GM23248 (cell line): ENCODE results near the gene MORC2. TPM values are rescaled to one million over a fixed set of nuclear protein-coding genes. Genes with fewer than 3 reads are reported as not detected.
A peak's percentile ranks its signal among the peaks of the same experiment; 100 is the strongest.

Source experiments
- DNase-seq: peaks from one replicate; pipeline ENCODE4 v3.0.0-alpha.2; 2015
- H2AFZ ChIP-seq: fragments of 200-600 bp; sonication (generic); 2 replicates; pipeline ENCODE4 v1.6.1; 2016; ENCODE audit warnings: antibody characterized with exemption
- H3F3A ChIP-seq: fragments of 200-600 bp; sonication (generic); 2 replicates; pipeline ENCODE4 v1.6.1; 2016; ENCODE audit warnings: mild to moderate bottlenecking, antibody characterized with exemption, mixed run types; ENCODE audit not compliant: insufficient read depth
- H3K27ac ChIP-seq: fragments of 200-600 bp; sonication (generic); 2 replicates; pipeline ENCODE4 v1.5.1; 2016; ENCODE audit warnings: mild to moderate bottlenecking
- H3K27me3 ChIP-seq: fragments of 200-600 bp; sonication (generic); replicated peaks from 2 replicates; pipeline ENCODE4 v1.6.1; 2016; ENCODE audit warnings: mild to moderate bottlenecking; ENCODE audit not compliant: insufficient read depth
- H3K36me3 ChIP-seq: fragments of 200-600 bp; sonication (generic); 2 replicates; pipeline ENCODE4 v1.6.1; 2016; ENCODE audit warnings: low read depth, mild to moderate bottlenecking
- H3K4me1 ChIP-seq: fragments of 200-600 bp; sonication (generic); 2 replicates; pipeline ENCODE4 v1.6.1; 2016; ENCODE audit warnings: mild to moderate bottlenecking; ENCODE audit not compliant: insufficient read depth
- H3K4me2 ChIP-seq: fragments of 200-600 bp; sonication (generic); one replicate; pipeline ENCODE4 v1.6.1; 2016; ENCODE audit warnings: mild to moderate bottlenecking; ENCODE audit not compliant: unreplicated experiment
- H3K4me3 ChIP-seq: fragments of 200-600 bp; sonication (generic); 2 replicates; pipeline ENCODE4 v1.5.1; 2016; ENCODE audit warnings: mild to moderate bottlenecking
- H3K79me2 ChIP-seq: fragments of 200-600 bp; sonication (generic); 2 replicates; pipeline ENCODE4 v1.6.1; 2016; ENCODE audit warnings: mild to moderate bottlenecking; ENCODE audit not compliant: insufficient read depth
- H3K9ac ChIP-seq: fragments of 200-600 bp; sonication (generic); 2 replicates; pipeline ENCODE4 v1.6.1; 2016; ENCODE audit warnings: mild to moderate bottlenecking
- H3K9me2 ChIP-seq: fragments of 200-600 bp; sonication (generic); 2 replicates; pipeline ENCODE4 v1.6.1; 2016; ENCODE audit warnings: mixed run types, mild to moderate bottlenecking, moderate library complexity; ENCODE audit not compliant: insufficient read depth
- H3K9me3 ChIP-seq: fragments of 200-600 bp; sonication (generic); one replicate; pipeline ENCODE4 v1.6.1; 2017; ENCODE audit warnings: low read depth
- H4K20me1 ChIP-seq: fragments of 200-600 bp; sonication (generic); 2 replicates; pipeline ENCODE4 v1.6.0; 2016; ENCODE audit not compliant: insufficient read depth
- EZH2 ChIP-seq: fragments of 200-600 bp; sonication (generic); IDR thresholded peaks from 2 replicates; pipeline ENCODE4 v1.6.1; 2018; ENCODE audit warnings: antibody characterized with exemption, mild to moderate bottlenecking; ENCODE audit not compliant: insufficient read depth, poor library complexity, severe bottlenecking
- EZH2phosphoT487 ChIP-seq: fragments of 200-600 bp; sonication (generic); IDR thresholded peaks from 2 replicates; pipeline ENCODE4 v1.6.1; 2018; ENCODE audit warnings: antibody characterized with exemption, moderate library complexity, mild to moderate bottlenecking, low read depth; ENCODE audit not compliant: insufficient read depth
- WGBS, 2 experiments: methylation state at CpG; one replicate each; pipeline ENCODE4 v1.1.6; 2015 to 2017; ENCODE audit warnings: low lambda C conversion rate in 2 of 2, low coverage in 1 of 2; ENCODE audit errors: missing lambda C conversion rate in 2 of 2; 5-methylcytosine and 5-hydroxymethylcytosine counted together
- in situ Hi-C: fragments of 300-500 bp; cut with MboI; formaldehyde crosslinking; loops from 2 replicates; pipeline ENCODE4 v1.15.0; 2020
- polyA plus RNA-seq: library from polyadenylated mRNA; unstranded; fragments of >200 nt; fragmentation: Nextera tagmentation; extraction: Ambion mirVana; gene quantifications from 2 replicates; pipeline ENCODE4 v1.2.1, GENCODE V29; 2016
- total RNA-seq: library from RNA; depleted of rRNA; stranded (reverse); fragments of >200 nt; shearing (Covaris generic); gene quantifications from 2 replicates; pipeline ENCODE4 v1.2.3, GENCODE V29; 2014

MORC2 gene
- total and polyA plus RNA-seq, 2 experiments from 2014 or later = 13.2 to 16.8 TPM

DNA sequence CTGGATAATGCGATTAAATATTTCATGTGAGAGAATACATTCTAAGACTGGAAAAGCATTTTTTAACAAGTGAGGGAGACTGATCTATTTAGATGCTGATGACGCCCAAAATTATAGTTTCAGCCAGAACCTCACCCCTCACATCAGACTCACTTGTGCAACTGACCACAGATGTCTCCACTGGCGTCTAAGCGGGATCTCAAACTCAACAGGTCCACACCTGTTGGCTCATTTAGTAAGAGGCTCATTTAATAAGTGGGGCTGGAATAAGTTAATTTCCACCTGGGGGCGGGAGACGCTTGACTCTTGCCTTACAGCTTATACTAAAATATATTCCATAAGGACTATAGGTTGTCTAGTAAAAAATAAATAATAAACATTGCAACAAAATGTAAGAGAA lies 47.5 kb downstream of the MORC2 start:
- Histone ChIP-seq H4K20me1 (no peaks in the 10 kb centered on the region), H3K79me2 (no peaks in the 10 kb centered on the region), H3F3A (peaks cover 12% of the 10 kb centered on the region; the same call in 1 of the 2 replicates), H3K27me3 (no peaks in the 10 kb centered on the region), H2AFZ (peak overlapping the region; percentile 95), H3K9me3 (no peaks in the 10 kb centered on the region), H3K4me3 (peak overlapping the region; percentile 76), H3K9ac (peak overlapping the region; percentile 54; the same call in 1 of the 2 replicates), H3K4me1 (peaks cover 14% of the 10 kb centered on the region), H3K4me2 (peak overlapping the region; percentile 88), H3K36me3 (no peaks in the 10 kb centered on the region), H3K27ac (no peak overlapping the region), H3K9me2 (no peaks in the 10 kb centered on the region)
- in situ Hi-C loops = loop anchor here (5.0 kb wide), 1 partner anchor 159 kb away; no protein-coding TSS in a partner anchor
- DNase-seq = peak; percentile 35
- WGBS, 2 experiments = 3 to 5% methylated on average over 6 of the region's 6 CpGs
- TF ChIP-seq EZH2 = no peak

DNA sequence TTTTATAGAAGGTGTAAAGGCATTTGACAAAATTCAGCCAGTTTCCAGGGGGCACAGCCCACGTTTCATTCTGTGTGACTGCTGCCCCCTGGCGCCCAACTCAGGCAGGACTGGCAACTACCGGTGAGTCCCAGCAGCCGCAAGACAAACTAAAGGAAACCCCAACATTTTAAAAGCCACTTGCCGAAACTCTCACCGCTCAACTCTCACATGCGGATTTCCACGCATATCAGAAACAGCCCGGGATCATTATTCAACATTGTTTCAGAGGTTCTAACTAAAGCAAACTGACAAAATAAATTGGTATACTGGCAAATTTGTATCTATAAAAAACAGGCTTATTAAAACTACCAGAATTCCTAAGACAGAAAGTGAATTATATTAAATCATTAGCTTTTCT lies 48.2 kb downstream of the MORC2 start:
- Histone ChIP-seq H4K20me1 (no peaks in the 10 kb centered on the region), H3K4me2 (peak overlapping the region; percentile 81), H3K9me2 (no peaks in the 10 kb centered on the region), H2AFZ (0 out of 2 replicates have a peak overlapping the region, but pooled peaks have one; percentile 31), H3K36me3 (no peaks in the 10 kb centered on the region), H3F3A (peaks cover 12% of the 10 kb centered on the region; the same call in 1 of the 2 replicates), H3K9ac (no peak overlapping the region), H3K4me3 (peak overlapping the region; percentile 61), H3K9me3 (peaks cover 3% of the 10 kb centered on the region), H3K4me1 (peaks cover 14% of the 10 kb centered on the region), H3K27ac (no peak overlapping the region), H3K27me3 (no peaks in the 10 kb centered on the region), H3K79me2 (no peaks in the 10 kb centered on the region)
- in situ Hi-C loops = loop anchor here (5.0 kb wide), 1 partner anchor 158 kb away; no protein-coding TSS in a partner anchor
- TF ChIP-seq EZH2phosphoT487 = no peak
- TF ChIP-seq EZH2 = no peak
- WGBS, 2 experiments = 1% methylated on average over 9 of the region's 9 CpGs
- DNase-seq = peak; percentile 73

DNA sequence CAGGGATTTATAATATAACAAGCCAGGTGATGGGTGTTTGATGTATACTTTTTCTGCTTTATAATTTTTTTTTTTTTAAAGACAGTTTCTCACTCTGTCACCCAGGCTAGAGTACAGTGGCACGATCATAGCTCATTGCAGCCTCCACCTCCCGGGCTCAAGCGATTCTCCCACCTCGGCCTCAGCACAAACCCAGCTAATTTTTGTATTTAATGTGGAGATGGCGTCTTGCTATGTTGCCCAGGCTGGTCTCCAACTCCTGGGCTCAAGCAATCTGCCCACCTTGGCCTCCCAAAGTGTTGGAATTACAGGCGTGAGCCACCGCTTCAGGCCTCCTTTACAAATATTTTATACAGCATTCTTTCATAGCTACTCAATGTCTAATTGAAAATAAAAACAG lies 48.6 kb downstream of the MORC2 start:
- no peaks in the 10 kb centered on the region for H3K79me2 ChIP-seq
- no peaks in the 10 kb centered on the region for H3K9me2 ChIP-seq
- H3K27ac ChIP-seq = no peak overlapping the region
- H3K9me3 ChIP-seq = peaks cover 3% of the 10 kb centered on the region
- in situ Hi-C loops = loop anchor here (5.0 kb wide), 1 partner anchor 158 kb away; no protein-coding TSS in a partner anchor
- H3F3A ChIP-seq = peaks cover 11% of the 10 kb centered on the region; the same call in 1 of the 2 replicates
- H3K36me3 ChIP-seq = no peaks in the 10 kb centered on the region
- H3K4me3 ChIP-seq = no peak overlapping the region
- no peak overlapping the region for H3K4me2 ChIP-seq
- H3K27me3 ChIP-seq = no peaks in the 10 kb centered on the region
- 71 to 73% methylated on average over 7 of the region's 7 CpGs for WGBS, 2 experiments
- peaks cover 14% of the 10 kb centered on the region for H3K4me1 ChIP-seq
- H4K20me1 ChIP-seq = no peaks in the 10 kb centered on the region
- DNase-seq = no peak
- TF ChIP-seq EZH2phosphoT487 = no peak
- no peak for TF ChIP-seq EZH2
- no peak overlapping the region for H2AFZ ChIP-seq
- H3K9ac ChIP-seq = no peak overlapping the region

DNA sequence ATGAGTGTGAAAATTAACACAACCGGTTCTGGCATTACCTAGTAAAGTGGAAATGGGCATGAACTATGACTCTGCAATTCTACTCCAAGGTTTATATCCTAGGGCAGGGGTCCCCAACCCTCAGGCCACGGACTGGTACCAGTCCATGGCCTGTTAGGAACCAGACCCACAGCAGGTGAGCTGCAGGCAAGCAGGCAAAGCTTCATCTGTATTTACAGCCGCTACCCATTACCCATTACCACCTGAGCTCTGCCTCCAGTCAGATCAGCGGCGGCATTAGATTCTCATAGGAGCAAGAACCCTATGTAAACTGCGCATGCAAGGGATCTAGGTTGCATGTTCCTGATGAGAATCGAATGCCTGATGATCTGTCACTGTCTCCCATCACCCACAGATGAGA lies 49.8 kb downstream of the MORC2 start:
- H3K27me3 ChIP-seq = no peaks in the 10 kb centered on the region
- H4K20me1 ChIP-seq = no peaks in the 10 kb centered on the region
- no peaks in the 10 kb centered on the region for H3K79me2 ChIP-seq
- DNase-seq = no peak
- no peaks in the 10 kb centered on the region for H3K36me3 ChIP-seq
- TF ChIP-seq EZH2phosphoT487 (no peak), EZH2 (no peak)
- no peak overlapping the region for H3K27ac ChIP-seq
- H3K9me2 ChIP-seq = no peaks in the 10 kb centered on the region
- 77 to 83% methylated on average over 7 of the region's 7 CpGs for WGBS, 2 experiments
- H3K9me3 ChIP-seq = peaks cover 3% of the 10 kb centered on the region
- H3K4me2 ChIP-seq = no peak overlapping the region
- no peak overlapping the region for H2AFZ ChIP-seq
- peaks cover 14% of the 10 kb centered on the region for H3K4me1 ChIP-seq
- in situ Hi-C loops = no loop called here
- H3F3A ChIP-seq = 0 out of 2 replicates have a peak, but pooled peaks cover 7% of the 10 kb centered on the region
- H3K4me3 ChIP-seq = no peak overlapping the region
- no peak overlapping the region for H3K9ac ChIP-seq

DNA sequence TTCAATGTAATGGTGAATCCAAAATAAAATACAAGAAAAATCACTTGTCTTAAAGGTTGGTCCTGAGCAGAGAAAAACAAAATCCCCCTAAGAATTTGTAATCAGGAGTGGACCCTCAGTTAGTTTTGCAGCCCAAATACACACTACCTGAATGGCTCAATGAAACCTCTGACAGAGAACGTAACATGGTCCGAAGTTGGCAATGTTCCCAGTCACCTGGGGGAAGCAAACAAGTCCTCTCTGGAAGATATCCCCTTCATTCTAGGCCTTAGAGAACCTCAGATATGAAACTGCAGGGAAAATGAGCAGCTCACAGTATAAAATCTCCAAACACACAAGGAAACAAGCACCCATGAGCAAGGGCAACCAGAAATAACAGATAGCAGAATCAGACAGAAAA lies 58.2 kb downstream of the MORC2 start:
- H3K27me3 ChIP-seq = no peaks in the 10 kb centered on the region
- H3K9me2 ChIP-seq = no peaks in the 10 kb centered on the region
- in situ Hi-C loops = no loop called here
- H3K36me3 ChIP-seq = no peaks in the 10 kb centered on the region
- no peak overlapping the region for H3K27ac ChIP-seq
- DNase-seq = no peak
- no peaks in the 10 kb centered on the region for H3F3A ChIP-seq
- no peak overlapping the region for H3K4me2 ChIP-seq
- WGBS, 2 experiments = 87 to 91% methylated on average over 2 of the region's 2 CpGs
- no peak overlapping the region for H3K9ac ChIP-seq
- H2AFZ ChIP-seq = no peak overlapping the region
- H3K9me3 ChIP-seq = no peaks in the 10 kb centered on the region
- H4K20me1 ChIP-seq = no peaks in the 10 kb centered on the region
- no peak for TF ChIP-seq EZH2phosphoT487
- TF ChIP-seq EZH2 = no peak
- H3K4me1 ChIP-seq = no peaks in the 10 kb centered on the region
- no peak overlapping the region for H3K4me3 ChIP-seq
- H3K79me2 ChIP-seq = no peaks in the 10 kb centered on the region
